ENCODE measurements around the gene MUC2.

Gene MUC2

GRCh38 chr11:1028616-1029015, 46.1 kb upstream of the MUC2 start:
- no peak for DNase-seq (ENCODE audit: low read depth)
- TF ChIP-seq CTCF (IDR thresholded peaks at IDR 0.05; ENCODE audit: insufficient read depth, low read depth, low read length, missing control alignments): no peak
- no peak overlapping the region for H3K4me3 ChIP-seq (ENCODE audit: low read depth, low read length)

GRCh38 chr11:1029051-1029450, 45.6 kb upstream of the MUC2 start:
- TF ChIP-seq CTCF (IDR thresholded peaks at IDR 0.05; ENCODE audit: insufficient read depth, low read depth, low read length, missing control alignments): no peak
- no peak for DNase-seq (ENCODE audit: low read depth)
- no peak overlapping the region for H3K4me3 ChIP-seq (ENCODE audit: low read depth, low read length)

- TF ChIP-seq CTCF (IDR thresholded peaks at IDR 0.05; ENCODE audit: insufficient read depth, low read depth, low read length, missing control alignments): no peak
- H3K4me3 ChIP-seq (ENCODE audit: low read depth, low read length): no peak overlapping the region
- DNase-seq (ENCODE audit: low read depth): no peak
Measured at GRCh38 chr11:1029654-1030053, 45.0 kb upstream of the MUC2 start.

- no peak for DNase-seq (ENCODE audit: low read depth)
- H3K4me3 ChIP-seq (ENCODE audit: low read depth, low read length): no peak overlapping the region
- no peak for TF ChIP-seq CTCF (IDR thresholded peaks at IDR 0.05; ENCODE audit: insufficient read depth, low read depth, low read length, missing control alignments)
Measured at GRCh38 chr11:1030086-1030485, 44.6 kb upstream of the MUC2 start.

GRCh38 chr11:1030556-1030955, 44.1 kb upstream of the MUC2 start:
- no peak overlapping the region for H3K4me3 ChIP-seq (ENCODE audit: low read depth, low read length)
- no peak for DNase-seq (ENCODE audit: low read depth)

GRCh38 chr11:1031121-1031899, 43.4 kb upstream of the MUC2 start:
- no peak for DNase-seq (ENCODE audit: low read depth)
- TF ChIP-seq CTCF (IDR thresholded peaks at IDR 0.05; ENCODE audit: insufficient read depth, low read depth, low read length, missing control alignments): no peak

More at GRCh38 chr11:1030556-1030955, 44.1 kb upstream of the MUC2 start:
- TF ChIP-seq CTCF (IDR thresholded peaks at IDR 0.05; ENCODE audit: insufficient read depth, low read depth, low read length, missing control alignments): no peak

More at GRCh38 chr11:1031121-1031899, 43.4 kb upstream of the MUC2 start:
- H3K4me3 ChIP-seq (ENCODE audit: low read depth, low read length): no peak overlapping the region
